ENCODE measurements around the gene SPG21.

SPG21 gene

GRCh38 chr15:64989416-64990167 lies at the start of gene SPG21:
TSS of gene SPG21 (minus strand) at chr15:64989914. CDS start at chr15:64983569, 6,345 bp downstream.
- H3K4me3 ChIP-seq (ENCODE audit: low read depth, low read length) = peak within 1 kb of the TSS; percentile 98
- peak; percentile 94 for DNase-seq (ENCODE audit: low read depth)
- no peak for TF ChIP-seq CTCF (IDR thresholded peaks at IDR 0.05; ENCODE audit: low read depth, low read length, missing control alignments)

- H3K4me3 ChIP-seq (ENCODE audit: low read depth, low read length) = no peak overlapping the region
- TF ChIP-seq CTCF (IDR thresholded peaks at IDR 0.05; ENCODE audit: low read depth, low read length, missing control alignments) = no peak
Observed at GRCh38 chr15:65038836-65039235, 49.1 kb upstream of the SPG21 start.

GRCh38 chr15:65038428-65038827 lies 48.7 kb upstream of the SPG21 start:
- no peak overlapping the region for H3K4me3 ChIP-seq (ENCODE audit: low read depth, low read length)
- no peak for DNase-seq (ENCODE audit: low read depth)
- no peak for TF ChIP-seq CTCF (IDR thresholded peaks at IDR 0.05; ENCODE audit: low read depth, low read length, missing control alignments)

More at GRCh38 chr15:65038836-65039235, 49.1 kb upstream of the SPG21 start:
- DNase-seq (ENCODE audit: low read depth) = no peak

- TF ChIP-seq CTCF (IDR thresholded peaks at IDR 0.05; ENCODE audit: low read depth, low read length, missing control alignments) = no peak
- H3K4me3 ChIP-seq (ENCODE audit: low read depth, low read length) = no peak overlapping the region
- DNase-seq (ENCODE audit: low read depth) = no peak
Observed at GRCh38 chr15:65037309-65037708, 47.6 kb upstream of the SPG21 start.

GRCh38 chr15:65034719-65035118 lies 45.0 kb upstream of the SPG21 start:
- DNase-seq (ENCODE audit: low read depth) = no peak
- no peak for TF ChIP-seq CTCF (IDR thresholded peaks at IDR 0.05; ENCODE audit: low read depth, low read length, missing control alignments)
- H3K4me3 ChIP-seq (ENCODE audit: low read depth, low read length) = no peak overlapping the region

GRCh38 chr15:65033659-65034269 lies 44.0 kb upstream of the SPG21 start:
- peak; percentile 65 for TF ChIP-seq CTCF (IDR thresholded peaks at IDR 0.05; ENCODE audit: low read depth, low read length, missing control alignments)
- H3K4me3 ChIP-seq (ENCODE audit: low read depth, low read length) = no peak overlapping the region
- no peak for DNase-seq (ENCODE audit: low read depth)
